ENCODE data around the gene GNG7. TPM values are rescaled to one million over a fixed set of nuclear protein-coding genes. Genes with fewer than 3 reads are reported as not detected.

The GNG7 gene
- total RNA-seq, 6 experiments from 2014 or later, result 1.3 to 3.7 (median 2.3) TPM

DNA sequence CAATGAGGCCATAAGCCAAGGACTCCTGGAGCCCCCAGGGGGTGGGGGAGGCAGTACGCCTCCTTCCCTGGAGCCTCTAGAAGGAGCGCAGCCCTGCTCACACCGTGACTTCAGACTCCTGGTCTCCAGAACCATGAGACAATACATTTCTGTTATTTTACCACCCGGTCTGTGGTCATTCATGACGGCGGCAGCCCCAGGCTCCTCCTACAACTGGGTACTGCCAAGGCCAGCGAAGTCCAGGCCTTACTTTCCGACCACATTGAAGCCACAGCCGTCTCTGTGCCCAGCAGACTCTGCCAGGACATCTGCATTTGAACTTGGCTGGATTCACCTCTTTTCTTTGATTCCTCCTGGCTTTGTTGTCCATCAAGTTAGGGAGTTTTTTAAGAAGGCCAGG, 10.5 kb downstream of the GNG7 start:
- Histone ChIP-seq H3K27ac (no peak overlapping the region), H3K9me3 (no peaks in the 10 kb centered on the region), H3K36me3 (no peaks in the 10 kb centered on the region), H3K4me1 (no peaks in the 10 kb centered on the region), H3K27me3 (no peaks in the 10 kb centered on the region), H3K4me3 (no peak overlapping the region)
- 90% methylated on average over 4 of the region's 9 CpGs for WGBS (ENCODE audit: insufficient coverage, low coverage, low lambda C conversion rate, missing lambda C conversion rate)
- TF ChIP-seq, protein P1, sequence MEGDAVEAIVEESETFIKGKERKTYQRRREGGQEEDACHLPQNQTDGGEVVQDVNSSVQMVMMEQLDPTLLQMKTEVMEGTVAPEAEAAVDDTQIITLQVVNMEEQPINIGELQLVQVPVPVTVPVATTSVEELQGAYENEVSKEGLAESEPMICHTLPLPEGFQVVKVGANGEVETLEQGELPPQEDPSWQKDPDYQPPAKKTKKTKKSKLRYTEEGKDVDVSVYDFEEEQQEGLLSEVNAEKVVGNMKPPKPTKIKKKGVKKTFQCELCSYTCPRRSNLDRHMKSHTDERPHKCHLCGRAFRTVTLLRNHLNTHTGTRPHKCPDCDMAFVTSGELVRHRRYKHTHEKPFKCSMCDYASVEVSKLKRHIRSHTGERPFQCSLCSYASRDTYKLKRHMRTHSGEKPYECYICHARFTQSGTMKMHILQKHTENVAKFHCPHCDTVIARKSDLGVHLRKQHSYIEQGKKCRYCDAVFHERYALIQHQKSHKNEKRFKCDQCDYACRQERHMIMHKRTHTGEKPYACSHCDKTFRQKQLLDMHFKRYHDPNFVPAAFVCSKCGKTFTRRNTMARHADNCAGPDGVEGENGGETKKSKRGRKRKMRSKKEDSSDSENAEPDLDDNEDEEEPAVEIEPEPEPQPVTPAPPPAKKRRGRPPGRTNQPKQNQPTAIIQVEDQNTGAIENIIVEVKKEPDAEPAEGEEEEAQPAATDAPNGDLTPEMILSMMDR (IDR thresholded peaks at IDR 0.05), result no peak
- no peak for TF ChIP-seq POLR2A (IDR thresholded peaks at IDR 0.05)
- no peak for ATAC-seq
- intact Hi-C loops (cut with DNase I), result no loop called here
- no peak for DNase-seq

DNA sequence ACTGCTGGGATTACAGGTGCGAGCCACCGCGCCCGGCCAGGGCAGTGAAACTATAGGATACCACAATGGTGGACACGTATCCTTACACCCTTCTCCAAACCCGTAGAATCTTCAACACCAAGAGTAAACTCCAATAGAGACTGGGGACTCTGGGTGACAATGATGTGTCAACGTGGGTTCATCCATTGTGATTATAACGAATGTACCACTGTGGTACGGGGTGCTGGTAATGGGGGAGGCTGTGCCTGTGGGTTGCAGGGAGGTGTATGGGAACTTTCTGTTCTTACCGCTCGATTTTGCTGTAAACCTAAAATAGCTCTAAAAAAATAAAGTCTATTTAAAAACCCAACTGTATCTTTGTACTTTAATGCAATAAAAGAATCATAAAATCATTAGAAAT, 11.6 kb downstream of the GNG7 start:
- DNase-seq (no peak), ATAC-seq (no peak)
- Histone ChIP-seq H3K4me1 (no peaks in the 10 kb centered on the region), H3K27ac (no peak overlapping the region), H3K9me3 (no peaks in the 10 kb centered on the region), H3K27me3 (no peaks in the 10 kb centered on the region), H3K36me3 (no peaks in the 10 kb centered on the region), H3K4me3 (no peak overlapping the region)
- 90% methylated on average over 5 of the region's 11 CpGs for WGBS (ENCODE audit: insufficient coverage, low coverage, low lambda C conversion rate, missing lambda C conversion rate)
- intact Hi-C loops (cut with DNase I), result no loop called here
- no peak for TF ChIP-seq POLR2A (IDR thresholded peaks at IDR 0.05)
- TF ChIP-seq, protein P1 (IDR thresholded peaks at IDR 0.05), result no peak

DNA sequence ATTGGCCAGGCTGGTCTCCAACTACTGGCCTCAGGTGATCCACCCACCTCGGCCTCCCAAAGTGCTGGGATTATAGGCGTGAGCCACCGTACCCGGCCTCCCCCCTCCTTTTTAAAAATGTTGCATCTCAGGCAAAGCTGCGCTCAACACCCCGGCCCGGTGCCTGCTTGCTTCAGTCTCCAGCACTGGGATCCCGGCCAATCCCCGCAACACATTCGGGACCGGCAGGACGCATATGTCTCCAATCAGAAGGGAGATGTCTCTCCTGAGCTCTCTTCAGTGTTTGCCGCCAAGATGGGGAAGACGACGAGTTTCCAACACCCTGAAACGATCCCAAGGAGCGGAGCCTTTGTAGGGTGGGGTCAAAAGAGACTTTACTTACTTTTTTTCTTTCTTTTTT, 16.1 kb downstream of the GNG7 start:
- DNase-seq, result no peak
- intact Hi-C loops (cut with DNase I), result no loop called here
- Histone ChIP-seq H3K4me3 (no peak overlapping the region), H3K27ac (no peak overlapping the region), H3K9me3 (no peaks in the 10 kb centered on the region), H3K36me3 (no peaks in the 10 kb centered on the region), H3K4me1 (no peaks in the 10 kb centered on the region), H3K27me3 (no peaks in the 10 kb centered on the region)
- no peak for ATAC-seq
- TF ChIP-seq POLR2A (IDR thresholded peaks at IDR 0.05), result no peak
- TF ChIP-seq, protein P1 (IDR thresholded peaks at IDR 0.05), result no peak
- WGBS (ENCODE audit: insufficient coverage, low coverage, low lambda C conversion rate, missing lambda C conversion rate), result 84% methylated on average over 8 of the region's 17 CpGs

DNA sequence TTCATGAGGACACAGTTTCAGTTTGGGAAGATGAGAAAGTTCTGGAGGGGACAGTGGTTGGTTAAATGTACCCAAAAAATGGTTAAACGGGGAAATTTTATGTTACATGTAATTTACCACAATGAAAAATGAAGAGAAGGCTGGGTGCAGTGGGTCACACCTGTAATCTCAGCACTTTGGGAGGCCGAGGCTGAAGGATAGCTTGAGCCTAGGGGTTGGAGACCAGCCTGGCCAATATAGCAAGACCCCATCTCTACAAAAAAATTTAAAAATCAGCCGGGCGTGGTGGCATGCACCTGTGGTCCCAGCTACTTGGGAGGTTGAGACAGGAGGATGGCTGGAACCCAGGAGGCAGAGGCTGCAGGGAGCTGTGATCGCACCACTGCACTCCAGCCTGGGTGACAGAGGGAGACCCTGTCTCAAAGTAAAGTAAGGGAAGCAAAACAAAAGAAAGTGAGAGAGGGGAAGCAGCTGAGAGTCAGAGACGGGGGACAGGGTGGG, 17.2 kb downstream of the GNG7 start:
- no peaks in the 10 kb centered on the region for H3K9me3 ChIP-seq
- WGBS (ENCODE audit: insufficient coverage, low coverage, low lambda C conversion rate, missing lambda C conversion rate), result 88% methylated on average over 4 of the region's 6 CpGs
- intact Hi-C loops (cut with DNase I), result no loop called here
- DNase-seq, result no peak
- peak overlapping the region in 1 of 3 donors; percentile 37 for H3K27ac ChIP-seq
- no peaks in the 10 kb centered on the region for H3K4me1 ChIP-seq
- no peaks in the 10 kb centered on the region for H3K36me3 ChIP-seq
- no peak for ATAC-seq
- H3K27me3 ChIP-seq, result no peaks in the 10 kb centered on the region
- no peak for TF ChIP-seq POLR2A (IDR thresholded peaks at IDR 0.05)
- TF ChIP-seq, protein P1 (IDR thresholded peaks at IDR 0.05), result no peak
- no peak overlapping the region for H3K4me3 ChIP-seq

Measured in right lobe of liver (tissue), 6 donors.